ENCODE measurements around the gene TP73. TPM values are rescaled to one million over a fixed set of nuclear protein-coding genes. Genes with fewer than 3 reads are reported as not detected.
"Not testable (repeated sequence)": the region's sequence is repeated elsewhere in the genome, so short reads cannot be mapped to it uniquely, and the experiment has no call there.

The TP73 gene
- total RNA-seq, 2 donors from 2014 or later, result 0.11 to 0.70 TPM

DNA sequence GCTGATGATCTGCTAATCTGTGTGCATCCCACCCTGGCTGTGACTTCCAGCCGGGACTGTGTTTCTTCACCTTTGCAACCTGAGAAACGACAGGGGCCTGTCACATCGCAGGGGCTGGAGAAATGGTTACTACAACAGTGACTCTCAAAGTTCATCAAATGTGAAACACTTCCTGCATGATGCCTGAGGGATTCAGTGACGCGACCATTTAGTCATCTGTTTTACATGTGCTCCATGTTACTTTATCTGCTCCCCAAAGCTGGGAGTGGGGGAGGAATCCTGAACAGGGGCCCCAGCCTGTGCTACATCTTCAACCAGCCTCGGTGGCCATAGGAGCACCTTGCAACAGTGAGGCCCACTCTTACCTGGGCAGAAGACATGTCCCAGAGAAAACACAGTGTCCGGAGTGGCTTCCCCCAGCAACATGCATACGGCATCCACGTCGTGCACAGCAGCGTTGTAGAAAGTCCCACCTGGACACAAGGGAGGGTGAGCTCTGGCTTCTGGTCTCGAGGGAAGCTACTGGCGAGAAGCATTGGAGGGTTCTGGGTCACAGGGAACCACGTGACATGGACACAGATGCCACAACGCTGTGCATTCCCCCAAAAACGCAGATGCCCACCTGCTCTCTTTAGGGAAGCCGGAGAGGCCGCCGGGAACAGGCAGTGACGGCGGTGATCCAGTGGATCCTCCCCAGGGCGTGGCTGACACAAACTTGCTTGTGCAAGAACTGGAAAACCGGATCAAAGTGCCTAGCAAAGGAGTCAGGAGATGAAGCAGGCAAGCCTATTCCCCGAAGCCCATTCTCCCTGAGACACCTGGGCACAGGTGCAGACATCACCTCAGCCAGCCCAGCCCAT is 90.4 kb downstream of the TP73 start:
- DNase-seq (no peak), ATAC-seq (no peak)
- intact Hi-C loops (cut with DNase I, micrococcal nuclease), result no loop called here

DNA sequence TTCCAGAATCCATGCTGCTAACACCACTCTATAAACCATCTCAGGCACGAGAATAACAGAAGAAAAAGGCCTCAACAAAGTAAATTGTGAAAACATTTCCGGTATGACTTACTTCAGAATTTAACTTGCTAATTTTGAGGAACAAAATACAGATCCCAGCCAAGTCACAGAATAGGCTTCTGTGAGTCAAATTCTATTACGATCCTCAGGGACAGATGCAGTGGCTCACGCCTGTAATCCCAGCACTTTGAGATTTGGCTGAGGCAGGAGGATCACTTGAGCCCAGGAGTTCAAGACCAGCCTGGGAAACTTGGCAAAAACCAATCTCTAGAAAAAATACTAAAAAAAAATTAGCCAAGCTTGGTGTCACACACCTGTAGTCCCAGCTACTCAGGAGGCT is 91.1 kb downstream of the TP73 start:
- intact Hi-C loops (cut with DNase I, micrococcal nuclease), result no loop called here
- DNase-seq (no peak), ATAC-seq (no peak)

DNA sequence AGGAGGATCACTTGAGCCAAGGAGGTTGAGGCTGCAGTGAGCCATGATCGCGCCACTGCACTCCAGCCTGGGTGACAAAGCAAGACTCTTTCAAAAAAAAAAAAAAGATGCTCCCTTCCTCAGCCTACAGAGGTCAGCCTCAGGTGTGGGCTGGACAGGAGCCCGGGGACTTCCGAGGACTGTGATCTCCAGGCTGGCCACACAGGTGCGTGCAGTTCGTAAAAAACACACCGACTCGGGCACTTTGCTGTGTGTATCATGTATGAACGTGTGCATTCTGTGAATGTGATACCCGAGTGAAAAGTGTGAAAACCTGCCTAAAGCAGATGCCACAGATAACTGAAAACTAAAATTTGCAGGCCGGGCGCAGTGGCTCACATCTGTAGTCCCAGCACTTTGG is 91.5 kb downstream of the TP73 start:
- ATAC-seq, result no peak
- intact Hi-C loops (cut with DNase I, micrococcal nuclease), result no loop called here
- DNase-seq, result no peak

DNA sequence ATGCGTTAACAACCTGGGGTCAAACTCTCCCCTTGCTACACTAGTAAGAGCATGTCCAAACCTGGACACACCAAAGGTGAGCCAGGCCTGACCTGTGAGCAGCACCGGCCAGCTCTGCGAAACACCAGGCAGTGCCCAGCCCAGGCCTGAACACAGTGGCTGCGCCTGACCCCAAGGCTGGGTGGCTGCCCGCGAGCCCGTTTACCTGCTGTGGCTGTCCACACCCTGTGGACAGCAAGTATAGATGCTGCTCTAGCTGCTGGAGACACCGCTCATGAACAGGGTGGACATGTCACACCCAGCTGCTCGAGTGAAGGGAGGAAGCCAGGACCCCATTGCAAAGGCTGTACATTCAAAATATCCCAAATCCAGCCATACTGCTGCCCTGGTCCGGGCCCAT is 92.3 kb downstream of the TP73 start:
- intact Hi-C loops (cut with DNase I, micrococcal nuclease), result no loop called here
- ATAC-seq (no peak), DNase-seq (no peak)

DNA sequence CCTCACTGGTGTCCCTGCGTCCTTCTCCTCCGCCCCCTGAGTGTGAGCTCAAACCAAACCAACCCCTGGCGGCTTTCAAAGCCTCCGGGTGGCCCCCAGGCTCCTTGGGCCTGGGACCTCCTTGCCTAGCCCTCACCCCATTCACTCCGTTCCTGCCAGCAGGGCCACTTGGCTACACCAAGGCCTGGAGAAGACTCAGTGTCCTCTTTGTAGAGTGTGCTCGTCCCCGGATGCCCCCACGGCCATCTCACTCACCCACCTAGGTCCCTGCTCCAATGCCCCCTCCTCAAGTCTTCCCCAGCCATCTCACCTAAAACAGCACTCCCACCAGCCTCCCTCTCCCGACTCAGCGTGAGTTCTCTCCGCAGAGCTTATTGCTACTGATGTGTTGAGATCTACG is 92.8 kb downstream of the TP73 start:
- ATAC-seq, result no peak
- intact Hi-C loops (cut with DNase I, micrococcal nuclease), result no loop called here
- DNase-seq, result no peak

DNA sequence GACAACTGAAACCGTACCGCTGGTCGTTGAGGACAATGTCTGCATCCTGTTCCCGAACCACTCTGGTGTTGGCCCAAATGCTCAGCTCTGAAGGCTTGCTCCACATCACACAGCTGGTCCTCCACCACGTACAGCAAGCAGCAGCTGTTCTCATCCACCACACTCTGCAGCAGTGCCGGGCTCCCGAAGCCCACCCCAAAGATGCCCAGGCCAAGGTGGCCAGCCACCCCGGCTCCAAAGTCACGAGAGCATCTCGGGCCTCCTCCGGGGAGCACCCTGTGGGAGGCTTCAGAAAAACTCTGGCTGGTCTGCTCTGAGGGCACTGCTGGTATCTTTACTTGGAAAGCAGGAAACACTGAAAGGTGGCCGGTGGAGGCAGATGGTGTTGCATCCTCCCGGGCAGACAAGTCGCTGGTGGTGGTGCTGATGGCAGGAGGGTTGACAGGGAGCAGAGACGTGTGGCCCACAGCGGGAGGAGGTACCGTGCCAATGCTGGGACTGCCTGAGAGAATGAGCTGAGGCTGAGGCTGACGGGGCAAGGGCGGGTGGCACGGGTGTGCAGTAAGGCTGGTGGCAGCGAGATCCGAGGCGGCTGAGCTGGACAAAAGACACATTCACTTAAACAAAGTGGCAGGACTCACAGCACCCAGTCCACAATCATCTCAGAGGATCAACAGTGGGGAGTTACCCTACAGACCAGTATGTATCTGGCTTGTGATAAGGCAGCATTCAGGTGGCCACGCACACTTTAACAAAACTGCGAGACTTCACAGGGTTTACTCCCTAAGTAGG is 93.5 kb downstream of the TP73 start:
- no peak for ATAC-seq
- DNase-seq, result no peak
- intact Hi-C loops (cut with DNase I, micrococcal nuclease), result no loop called here

DNA sequence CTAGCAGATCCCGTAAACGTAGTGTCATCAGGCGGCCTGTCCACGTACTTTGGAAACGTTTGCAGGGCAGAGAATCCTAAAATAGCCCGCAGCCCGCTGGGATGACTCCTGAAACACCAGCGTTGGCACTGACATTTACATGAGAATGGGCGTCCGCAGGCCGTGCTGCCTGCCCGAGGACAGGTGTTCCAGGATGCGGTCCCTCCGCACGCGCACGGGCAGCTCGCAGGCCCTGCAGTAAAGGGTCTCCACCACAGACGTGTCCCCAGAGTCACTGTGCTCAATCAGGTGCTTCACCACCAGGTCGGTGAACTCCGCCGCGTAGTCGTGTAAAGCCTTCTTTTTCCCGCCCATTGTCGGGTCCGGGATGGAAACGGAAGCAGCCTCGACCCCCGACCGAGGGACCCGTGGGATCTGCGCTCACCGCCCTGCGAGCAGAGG is 94.1 kb downstream of the TP73 start:
- DNase-seq (no peak), ATAC-seq (no peak)
- intact Hi-C loops (cut with DNase I, micrococcal nuclease), result no loop called here

DNA sequence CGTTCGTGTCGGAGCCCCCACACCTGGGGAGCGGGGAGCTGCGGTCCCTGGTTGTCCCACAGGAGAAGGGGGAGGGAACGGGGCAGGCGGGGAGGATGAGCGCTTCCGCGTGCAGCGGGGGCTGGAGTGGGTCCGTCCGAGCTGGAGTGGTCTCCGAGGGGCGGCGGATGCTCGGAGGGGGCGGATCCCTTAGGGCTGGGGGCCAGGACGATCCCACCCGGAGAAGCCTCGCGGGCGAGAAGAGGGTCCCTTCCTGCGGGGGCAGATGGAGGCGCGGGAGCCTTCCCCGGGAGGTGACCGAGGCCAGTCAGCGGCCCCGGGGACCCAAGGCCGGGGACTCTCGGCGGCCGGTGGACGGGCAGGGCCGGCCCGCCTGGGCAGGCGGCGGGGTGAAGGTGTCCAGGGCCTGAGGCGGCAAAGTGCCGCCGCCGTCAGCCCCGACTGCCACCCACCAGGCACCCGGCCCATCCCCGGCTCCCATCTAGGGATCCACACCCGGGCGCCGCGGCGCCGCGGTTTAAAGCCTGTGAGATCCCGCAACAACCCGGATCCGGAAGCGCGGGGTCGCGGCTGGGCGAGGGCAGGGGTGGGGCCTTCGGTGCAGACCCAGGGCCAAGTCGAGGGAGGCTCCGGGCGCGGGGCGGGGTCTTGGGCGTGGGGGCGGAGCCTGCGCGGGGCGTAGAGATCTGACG is 94.7 kb downstream of the TP73 start:
- ATAC-seq (peak; percentile 98), DNase-seq (peak; percentile 85 to 88)
- intact Hi-C loops (cut with DNase I, micrococcal nuclease), result no loop called here

DNA sequence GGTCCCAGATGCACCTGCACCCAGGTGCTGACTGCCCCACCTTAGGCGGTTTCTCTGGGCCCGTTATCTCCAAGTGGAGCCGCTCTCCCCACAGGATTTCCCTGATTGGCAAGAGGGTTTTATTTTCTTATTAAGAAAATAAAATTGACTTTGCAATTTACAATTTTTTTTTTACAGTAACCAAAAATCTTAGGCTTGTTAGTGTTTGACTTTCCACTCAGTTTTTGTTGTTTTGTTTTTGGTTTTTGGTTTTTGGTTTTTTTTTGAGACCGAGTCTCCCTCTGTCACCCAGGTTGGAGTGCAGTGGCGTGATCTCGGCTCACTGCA is 95.2 kb downstream of the TP73 start:
- no peak for ATAC-seq
- intact Hi-C loops (cut with DNase I, micrococcal nuclease), result no loop called here
- DNase-seq, result no peak

DNA sequence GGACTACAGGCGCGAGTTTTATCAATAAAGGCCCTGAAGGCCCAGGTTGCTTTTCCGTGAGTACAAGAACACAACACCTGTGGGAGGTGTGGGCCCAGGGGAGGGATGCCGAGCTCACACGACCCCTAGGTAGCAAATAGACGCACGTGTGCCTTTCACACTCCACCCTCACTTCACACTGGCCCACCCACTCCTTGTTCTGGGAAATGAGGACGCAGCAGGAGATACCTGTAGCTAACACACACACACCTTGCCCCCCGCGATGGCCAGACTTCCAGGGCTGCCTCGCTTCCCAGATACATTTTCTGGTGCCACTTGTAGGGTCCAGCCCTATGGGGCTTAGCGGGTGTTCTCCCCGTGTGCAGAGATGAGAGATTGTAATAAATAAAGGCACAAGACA is 95.6 kb downstream of the TP73 start:
- ATAC-seq (no peak), DNase-seq (no peak)
- intact Hi-C loops (cut with DNase I, micrococcal nuclease), result no loop called here

DNA sequence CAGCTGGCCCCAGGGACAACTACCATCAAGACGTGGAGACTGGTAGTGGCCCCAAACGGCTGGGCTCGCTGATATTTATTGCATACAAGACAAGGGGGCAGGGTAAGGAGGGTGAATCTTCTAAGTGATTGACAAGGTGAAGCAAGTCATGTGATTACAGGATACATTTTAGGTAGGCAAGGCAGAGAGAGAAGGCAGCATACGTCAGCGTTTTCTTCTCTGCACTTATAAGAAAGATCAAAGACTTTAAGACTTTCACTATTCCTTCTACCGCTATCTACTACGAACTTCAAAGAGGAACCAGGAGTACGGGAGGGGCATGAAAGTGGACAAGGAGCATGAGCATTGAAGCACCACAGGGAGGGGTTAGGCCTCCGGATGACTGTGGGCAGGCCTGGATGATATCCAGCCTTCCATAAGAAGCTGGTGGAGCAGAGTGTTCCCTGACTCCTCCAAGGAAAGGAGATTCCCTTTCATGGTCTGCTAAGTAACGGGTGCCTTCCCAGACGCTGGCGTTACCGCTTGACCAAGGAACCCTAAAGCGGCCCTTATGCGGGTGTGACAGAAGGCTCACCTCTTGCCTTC is 96.1 kb downstream of the TP73 start:
- intact Hi-C loops (cut with DNase I, micrococcal nuclease); DNase-seq; ATAC-seq: not testable (repeated sequence)

DNA sequence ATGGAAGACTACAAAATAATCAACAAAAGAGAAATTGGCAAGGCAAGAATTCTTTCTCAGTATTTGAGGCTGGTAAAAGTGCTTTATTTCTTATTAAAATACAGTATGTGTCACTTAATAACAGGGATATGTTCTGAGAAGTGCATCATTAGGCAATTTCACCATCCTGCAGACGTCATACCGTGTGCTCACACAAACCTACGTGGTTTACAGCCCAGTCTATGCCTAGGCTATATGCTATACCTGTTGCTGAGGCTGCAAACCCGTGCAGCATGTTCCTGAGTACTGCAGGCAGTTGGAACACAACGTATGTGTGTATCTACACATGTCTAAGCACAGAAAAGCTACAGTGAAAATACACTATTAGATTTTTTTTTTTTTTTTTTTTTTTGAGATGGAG is 97.2 kb downstream of the TP73 start:
- ATAC-seq (no peak), DNase-seq (no peak)
- intact Hi-C loops (cut with DNase I, micrococcal nuclease), result no loop called here

DNA sequence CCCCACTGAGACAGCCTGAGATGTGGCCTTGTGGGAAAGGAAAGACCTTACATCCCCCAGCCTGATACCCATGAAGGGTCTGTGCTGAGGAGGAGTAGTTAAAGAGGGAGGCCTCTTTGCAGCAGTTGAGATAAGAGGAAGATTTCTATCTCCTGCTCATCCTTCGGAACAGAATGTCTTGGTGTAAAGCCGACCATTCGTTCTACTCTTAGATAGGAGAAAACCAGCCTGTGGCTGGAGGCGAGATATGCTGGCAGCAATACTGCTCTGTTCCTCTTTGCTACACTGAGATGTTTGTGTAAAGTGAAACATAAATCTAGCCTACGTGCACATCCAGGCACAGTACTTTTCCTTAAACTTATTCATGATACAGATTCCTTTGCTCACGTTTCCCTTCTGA is 98.4 kb downstream of the TP73 start:
- no peak for DNase-seq
- intact Hi-C loops (cut with DNase I, micrococcal nuclease), result no loop called here
- ATAC-seq, result no peak

DNA sequence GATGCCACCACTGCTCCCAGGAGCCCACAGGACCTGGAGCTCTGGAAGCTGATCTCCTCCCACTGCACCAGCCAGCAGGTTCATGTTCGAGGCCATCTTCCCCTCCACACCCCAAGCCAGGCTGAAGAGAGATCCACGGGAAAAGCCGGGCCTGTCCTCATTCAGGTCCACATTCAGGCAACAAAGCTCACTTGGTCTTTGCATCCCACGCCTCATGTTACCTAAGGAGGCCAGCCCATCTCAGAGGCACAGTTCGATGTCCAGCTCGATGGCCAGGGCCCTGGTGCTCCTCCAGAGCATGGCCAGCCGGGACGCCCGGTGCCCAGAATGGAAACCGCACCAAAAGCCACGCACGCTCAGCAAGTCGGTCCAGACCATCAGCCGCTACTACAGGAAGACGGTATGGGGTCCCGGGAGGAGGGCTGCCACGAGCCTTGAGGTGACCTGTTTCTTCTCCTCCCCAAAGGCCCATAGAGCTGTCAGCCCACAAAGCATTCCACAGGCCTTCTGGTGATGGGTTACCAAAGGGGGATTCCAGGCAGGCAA is 100.2 kb downstream of the TP73 start, which contains the start of gene CCDC27:
Gene CCDC27, plus strand, starts transcription at position 51 of the 546 bp plus-strand sequence. Its CDS starts 32 bp downstream, at position 83.
- intact Hi-C loops (cut with DNase I, micrococcal nuclease), result no loop called here
- ATAC-seq (no peak), DNase-seq (no peak)

DNA sequence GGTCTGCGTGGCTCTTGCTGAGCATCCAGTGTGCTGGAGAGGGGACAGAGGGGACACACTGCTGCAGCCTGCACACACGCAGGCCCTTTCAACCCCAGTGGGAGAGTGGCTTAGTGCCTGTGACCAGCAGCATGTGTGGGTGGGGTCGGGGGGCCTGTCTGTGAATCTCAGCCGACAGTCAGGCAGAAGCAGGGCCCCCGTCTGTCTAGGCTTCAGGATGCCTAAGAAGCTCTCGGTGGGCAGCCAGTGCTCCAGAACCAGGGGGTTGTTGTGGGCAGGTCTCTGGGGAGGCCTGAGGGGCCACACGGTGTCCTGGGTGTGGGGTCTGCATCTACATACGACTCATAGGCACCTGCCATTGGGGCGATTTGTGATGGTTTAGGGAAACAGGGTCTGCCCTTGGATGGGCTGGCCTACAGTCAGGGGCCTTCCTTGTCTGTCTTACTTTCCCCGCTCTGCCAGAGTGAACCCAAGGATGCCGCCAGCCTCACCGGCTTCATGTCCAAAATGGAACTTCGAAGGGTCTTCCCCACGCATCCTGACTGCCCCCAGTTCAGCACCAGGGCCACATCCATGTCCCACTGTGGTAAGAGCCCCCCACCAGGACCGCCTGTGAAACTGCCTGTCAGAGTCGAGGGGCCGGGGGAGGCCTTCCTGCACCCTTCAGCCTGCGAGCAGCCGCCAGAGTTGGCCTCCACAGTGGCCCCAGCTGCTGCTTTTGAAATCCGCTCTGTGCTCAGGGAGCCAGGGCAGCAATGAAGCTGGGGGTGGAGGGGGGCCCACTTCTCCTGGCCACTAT is 101.5 kb downstream of the TP73 start:
- ATAC-seq, result no peak
- intact Hi-C loops (cut with DNase I, micrococcal nuclease), result no loop called here

DNA sequence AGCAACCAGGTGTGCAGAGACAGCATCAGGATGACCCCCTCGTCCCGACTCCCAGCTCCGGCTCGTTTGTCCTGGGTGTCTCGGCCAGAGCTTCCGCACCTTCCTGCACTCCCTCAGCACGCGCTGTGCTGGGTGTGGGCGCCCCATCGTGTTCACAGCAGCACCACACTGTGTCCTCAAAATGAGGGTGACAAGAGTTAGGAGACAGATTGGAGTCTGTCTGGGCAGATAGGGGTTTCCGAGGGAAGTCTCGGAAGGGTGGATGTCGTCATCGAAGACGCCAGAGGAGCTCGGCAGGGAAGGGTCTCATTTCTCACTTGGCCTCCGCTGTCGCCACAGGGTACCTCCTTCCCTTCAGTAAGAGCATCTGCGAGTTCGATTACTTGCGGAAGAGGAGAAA is 104.1 kb downstream of the TP73 start:
- no peak for DNase-seq
- ATAC-seq, result no peak
- intact Hi-C loops (cut with DNase I, micrococcal nuclease), result no loop called here

More for the DNA sequence above, 101.5 kb downstream of the TP73 start:
- no peak for DNase-seq

DNA sequence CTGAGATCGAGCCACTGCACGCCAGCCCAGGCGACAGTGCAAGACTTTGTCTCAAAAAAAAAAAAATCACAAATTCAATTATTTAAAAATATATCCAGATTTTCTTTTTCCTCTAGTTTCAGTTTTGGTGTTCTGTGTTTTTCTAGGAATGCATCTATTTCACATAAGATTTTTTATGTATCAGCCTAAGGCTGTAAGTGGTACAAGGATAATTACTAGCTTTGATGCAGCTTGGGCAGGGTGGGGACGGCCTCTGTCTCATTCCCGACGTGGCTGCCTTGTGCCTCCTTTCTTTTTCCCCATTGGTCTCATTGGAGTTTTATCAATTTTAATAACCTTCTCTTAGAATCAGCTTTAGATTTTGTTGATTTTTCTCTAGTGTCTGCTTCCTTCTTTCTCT is 106.8 kb downstream of the TP73 start:
- DNase-seq (no peak), ATAC-seq (no peak)
- intact Hi-C loops (cut with DNase I, micrococcal nuclease), result no loop called here

DNA sequence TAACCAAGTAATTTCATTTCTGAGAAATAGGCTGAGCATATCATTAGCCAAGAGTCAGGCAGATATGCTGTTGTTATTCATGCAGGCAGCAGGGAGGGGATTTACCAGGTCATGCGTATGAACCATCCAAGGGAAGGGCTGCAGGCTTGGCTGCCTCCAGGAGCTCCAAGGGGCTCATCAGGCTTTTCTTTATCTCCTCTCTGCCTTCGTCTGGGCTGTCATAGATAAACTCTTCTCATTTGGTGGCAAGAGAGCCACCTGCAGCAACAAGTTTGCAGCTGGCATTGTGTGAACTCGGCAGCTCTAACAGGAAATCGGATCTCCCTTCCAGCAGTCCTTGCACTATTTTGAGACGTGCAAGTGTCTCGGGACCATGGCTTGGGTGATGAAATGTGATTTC is 107.5 kb downstream of the TP73 start:
- DNase-seq, result no peak
- ATAC-seq, result no peak

More for the DNA sequence above, 107.5 kb downstream of the TP73 start:
- intact Hi-C loops (cut with DNase I, micrococcal nuclease), result no loop called here

Data from left colon (tissue), 2 donors.